Stimulated activated CD8-positive, alpha-beta memory T cell treated with anti-CD3 and anti-CD28 coated beads, Interleukin-7, amount 100 ng/mL, for 1 hour (primary cell): ENCODE measurements around the gene CITED4.

Experiments used
- DNase-seq, 2 donors: peaks; one replicate each; pipeline ENCODE4 v3.0.0-alpha.2; 2020; ENCODE audit warnings: low read depth in 2 of 2

Gene CITED4

GRCh38 chr1:40853113-40853884 lies 8.9 kb downstream of the CITED4 start:
- DNase-seq, result no peak

GRCh38 chr1:40851643-40852042 lies 10.5 kb downstream of the CITED4 start:
- no peak for DNase-seq

- DNase-seq, result peak; percentile 54 to 66
These were observed 12.2 kb downstream of the CITED4 start for GRCh38 chr1:40849801-40850592.

GRCh38 chr1:40848530-40849189 lies 13.5 kb downstream of the CITED4 start:
- no peak for DNase-seq

- no peak for DNase-seq
These were observed 15.0 kb downstream of the CITED4 start for GRCh38 chr1:40847023-40847745.

- DNase-seq, result no peak
These were observed 16.3 kb downstream of the CITED4 start for GRCh38 chr1:40845895-40846294.

GRCh38 chr1:40844887-40845878 lies 17.0 kb downstream of the CITED4 start:
- DNase-seq, result no peak

GRCh38 chr1:40844079-40844478 lies 18.1 kb downstream of the CITED4 start:
- DNase-seq, result no peak

GRCh38 chr1:40842691-40843090 lies 19.5 kb downstream of the CITED4 start:
- no peak for DNase-seq

- no peak for DNase-seq
These were observed 20.0 kb downstream of the CITED4 start for GRCh38 chr1:40842207-40842606.

GRCh38 chr1:40841602-40842001 lies 20.6 kb downstream of the CITED4 start:
- DNase-seq, result no peak

GRCh38 chr1:40840526-40841323 lies 21.4 kb downstream of the CITED4 start:
- no peak for DNase-seq

- no peak for DNase-seq
These were observed 22.2 kb downstream of the CITED4 start for GRCh38 chr1:40839943-40840335.

GRCh38 chr1:40838980-40839942 lies 22.9 kb downstream of the CITED4 start:
- no peak for DNase-seq

GRCh38 chr1:40838045-40838979 lies 23.9 kb downstream of the CITED4 start:
- DNase-seq, result no peak

GRCh38 chr1:40837601-40838000 lies 24.6 kb downstream of the CITED4 start:
- no peak for DNase-seq

GRCh38 chr1:40836283-40836682 lies 25.9 kb downstream of the CITED4 start:
- no peak for DNase-seq
